GM20000 (cell line): ENCODE data around the gene LAGE3.

Experiments
- DNase-seq: peaks from one replicate; pipeline ENCODE4 v3.0.0; 2012; ENCODE audit warnings: low spot score
- CTCF ChIP-seq: IDR thresholded peaks from 2 replicates; pipeline ENCODE4 v1.5.1; 2012; ENCODE audit warnings: mild to moderate bottlenecking, control low read depth; ENCODE audit errors: extremely low read depth, missing control alignments

The LAGE3 gene

GRCh38 chrX:154481911-154482601 is 3.0 kb upstream of the LAGE3 start:
- no peak for DNase-seq
- no peak for TF ChIP-seq CTCF

GRCh38 chrX:154481195-154481594 is 2.1 kb upstream of the LAGE3 start:
- TF ChIP-seq CTCF = no peak
- no peak for DNase-seq

GRCh38 chrX:154477891-154478477 is 1.1 kb downstream of the LAGE3 start:
- TF ChIP-seq CTCF = no peak

GRCh38 chrX:154476821-154477220 is 2.3 kb downstream of the LAGE3 start:
- TF ChIP-seq CTCF = no peak
- no peak for DNase-seq

More at GRCh38 chrX:154477891-154478477, 1.1 kb downstream of the LAGE3 start:
- no peak for DNase-seq

- TF ChIP-seq CTCF = no peak
- no peak for DNase-seq
Measured at GRCh38 chrX:154473683-154474082, 5.4 kb downstream of the LAGE3 start.

GRCh38 chrX:154472685-154473632 is 6.1 kb downstream of the LAGE3 start:
- no peak for TF ChIP-seq CTCF
- DNase-seq = no peak
